Activated CD4-positive, alpha-beta T cell treated with anti-CD3 and anti-CD28 coated beads for 36 hours (primary cell): ENCODE measurements around the gene PLEKHG5. TPM values are rescaled to one million over a fixed set of nuclear protein-coding genes. Genes with fewer than 3 reads are reported as not detected.
A peak's percentile ranks its signal among the peaks of the same experiment; 100 is the strongest.

Experiments used
- ATAC-seq: fragments of 200-7000 bp; cut with Tn5 transposase; one replicate; pipeline ENCODE4 v1.10.0; 2021; ENCODE audit warnings: mild to moderate bottlenecking, moderate library complexity
- CTCF ChIA-PET: fragments of 350-600 bp; sonication (Branson Sonifier 250); formaldehyde crosslinking; loops from one replicate; lab custom pipeline; 2021; ENCODE audit warnings: antibody characterized with exemption; lab: Charles Lee
- POLR2A ChIA-PET: fragments of 350-600 bp; sonication (Branson Sonifier 250); formaldehyde crosslinking; loops from one replicate; lab custom pipeline; 2021; ENCODE audit warnings: antibody characterized with exemption, inconsistent platforms; lab: Charles Lee
- DNase-seq: peaks from one replicate; pipeline ENCODE4 v3.0.0-alpha.2; 2020
- H3K27ac Mint-ChIP-seq: one replicate; pipeline ENCODE4 v1.8.0; 2021; ENCODE audit warnings: mixed read lengths
- H3K27me3 Mint-ChIP-seq: one replicate; pipeline ENCODE4 v1.8.0; 2021; ENCODE audit warnings: mixed read lengths
- H3K36me3 Mint-ChIP-seq: one replicate; pipeline ENCODE4 v1.8.0; 2021; ENCODE audit warnings: low read depth, mixed read lengths
- H3K4me1 Mint-ChIP-seq: one replicate; pipeline ENCODE4 v1.8.0; 2021; ENCODE audit warnings: mixed read lengths
- H3K4me3 Mint-ChIP-seq: one replicate; pipeline ENCODE4 v1.8.0; 2021; ENCODE audit warnings: mild to moderate bottlenecking, moderate library complexity, mixed read lengths
- H3K9me3 Mint-ChIP-seq: one replicate; pipeline ENCODE4 v1.8.0; 2021; ENCODE audit warnings: low read depth, mixed read lengths
- intact Hi-C, 2 experiments: fragments of 100-400 bp; cut with DNase I in 1 of 2; cut with micrococcal nuclease in 1 of 2; formaldehyde crosslinking; loops; one replicate each; pipeline versions ENCODE4 v1.14.2 to v1.15.1; 2022 to 2024; cut with DNase I, micrococcal nuclease
- microRNA-seq: library from miRNA; unstranded; fragments of <30 nt; microRNA quantifications from one replicate; pipeline ENCODE4 v1.2.0, GENCODE V29; 2021; ENCODE audit warnings: borderline replicate concordance
- total RNA-seq, 2 experiments: library from RNA; stranded (reverse); gene quantifications; one replicate each; pipeline ENCODE4 v1.2.3, GENCODE V29; 2021

The PLEKHG5 gene
- total RNA-seq, 2 experiments from 2014 or later = 0.76 to 1.1 TPM

DNA sequence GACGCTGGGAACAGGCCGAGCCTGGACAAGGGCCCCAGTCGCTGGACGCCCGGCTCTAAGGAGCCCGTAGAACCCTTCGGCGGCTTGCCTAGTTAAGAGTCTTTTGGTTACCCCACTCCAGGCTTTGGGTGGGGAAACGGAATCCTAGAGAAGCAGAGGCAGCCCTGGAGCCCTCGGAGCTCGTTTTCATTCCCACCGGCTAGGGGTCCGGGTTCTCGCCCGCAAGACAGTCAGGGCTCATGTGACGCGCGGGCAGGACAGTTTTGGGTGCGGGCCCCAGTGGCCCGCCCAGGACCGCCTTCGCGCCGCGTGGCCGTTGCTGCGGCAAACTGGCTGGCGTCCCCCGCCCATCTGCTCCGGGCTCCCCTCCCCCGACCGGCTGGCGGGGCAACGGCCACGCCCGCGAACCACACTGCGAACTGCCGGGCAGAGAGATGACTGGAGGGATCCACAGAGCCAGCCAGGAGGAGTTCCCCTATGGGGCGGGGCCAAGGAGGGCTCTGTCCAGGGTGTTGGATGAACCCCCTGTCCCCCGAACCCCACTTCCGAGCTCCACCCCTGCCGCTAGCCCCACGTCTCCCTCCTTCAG, 70.9 kb downstream of the PLEKHG5 start:
- Mint-ChIP-seq H3K27ac (no peak overlapping the region), H3K27me3 (peaks cover 55% of the 10 kb centered on the region), H3K9me3 (no peaks in the 10 kb centered on the region), H3K36me3 (no peaks in the 10 kb centered on the region), H3K4me3 (no peak overlapping the region), H3K4me1 (peaks cover 12% of the 10 kb centered on the region)
- ATAC-seq (no peak), DNase-seq (no peak)
- ChIA-PET POLR2A (interaction anchor here (1.0 kb wide), 1 partner anchor 18 kb away, joined by 6 read pairs; no protein-coding TSS in a partner anchor), CTCF (interaction anchor here (0.6 to 6.6 kb wide), 10 partner anchors 11 to 188 kb away, joined by 3 to 55 read pairs (median 4); partner anchors contain the start of genes ACOT7 and HES3)
- intact Hi-C loops = loop anchor here in 1 of 2 experiments (5.0 kb wide), 1 partner anchor 173 kb away; no protein-coding TSS in a partner anchor

DNA sequence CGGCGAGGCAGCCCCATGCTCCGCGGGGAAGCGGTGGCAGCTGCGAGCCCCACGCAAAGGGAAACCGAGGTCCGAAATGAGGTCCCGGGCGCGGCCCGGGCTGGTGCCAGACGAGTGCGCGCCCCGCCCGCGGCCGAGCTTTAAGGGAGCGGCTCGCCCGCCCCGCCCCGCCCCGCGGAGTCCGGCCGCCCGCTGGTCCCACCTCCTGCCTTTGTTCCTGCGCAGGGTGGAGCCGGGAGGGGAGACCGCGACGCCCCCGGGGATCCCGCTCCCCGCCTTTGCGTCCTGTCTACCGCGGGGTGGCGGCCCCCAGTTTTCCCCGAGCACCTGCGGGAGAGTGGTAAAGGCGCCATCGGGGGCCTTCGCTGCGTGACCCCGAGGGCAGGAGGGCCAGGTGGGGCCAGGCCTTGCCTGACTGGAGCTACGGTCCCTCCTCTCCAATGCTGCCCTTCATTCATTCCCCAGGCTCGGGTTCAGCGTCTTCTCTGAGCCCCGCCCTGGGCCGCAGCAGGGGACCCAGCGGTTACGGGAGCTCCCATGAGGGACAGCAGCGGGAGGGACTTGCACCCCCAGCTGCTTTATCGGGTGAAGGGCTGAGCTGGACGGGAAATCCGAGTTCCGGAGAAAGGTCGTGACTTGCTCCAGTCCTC, 71.5 kb downstream of the PLEKHG5 start, which contains the start of gene HES2:
Gene HES2 (minus strand): TSS at position 116 of the 650 bp plus-strand sequence. CDS start 99 bp downstream, at position 17.
- Mint-ChIP-seq H3K9me3 (no peaks in the 10 kb centered on the region), H3K4me3 (no peak within 1 kb of the TSS), H3K4me1 (peaks cover 12% of the 10 kb centered on the region), H3K27me3 (peaks cover 57% of the 10 kb centered on the region), H3K27ac (no peak within 1 kb of the TSS), H3K36me3 (no peaks in the 10 kb centered on the region)
- POLR2A ChIA-PET = interaction anchor here (1.0 kb wide), 1 partner anchor 19 kb away, joined by 6 read pairs; no protein-coding TSS in a partner anchor
- CTCF ChIA-PET = interaction anchor here (0.6 to 6.6 kb wide), 6 partner anchors 17 to 175 kb away, joined by 3 to 55 read pairs (median 3); partner anchors contain the start of gene HES3
- DNase-seq = no peak
- intact Hi-C loops = loop anchor here in 1 of 2 experiments (5.0 kb wide), 1 partner anchor 173 kb away; no protein-coding TSS in a partner anchor
- ATAC-seq = no peak

DNA sequence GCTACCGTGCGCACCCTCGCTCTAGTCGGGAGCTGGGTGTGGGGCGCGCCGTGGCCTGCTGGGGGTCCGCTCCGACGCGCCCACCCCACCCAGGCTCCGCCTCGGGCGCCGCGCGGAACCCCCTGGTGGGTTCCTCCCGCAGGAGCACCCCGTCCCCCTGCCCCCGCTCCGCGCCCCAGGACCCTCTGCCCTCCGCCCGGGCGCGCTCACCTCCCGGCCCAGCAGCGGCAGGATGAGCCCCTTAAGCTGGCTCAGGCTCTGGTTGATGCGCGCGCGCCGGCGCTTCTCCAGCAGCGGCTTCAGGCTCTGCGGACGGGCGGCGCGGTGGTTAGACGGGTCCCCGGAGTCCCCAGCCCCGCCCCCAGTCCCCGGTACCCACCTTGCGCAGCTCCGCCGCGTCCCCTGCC, 72.1 kb downstream of the PLEKHG5 start:
- peak; percentile 30 for DNase-seq
- H3K9me3 Mint-ChIP-seq = no peaks in the 10 kb centered on the region
- ATAC-seq = no peak
- no peak overlapping the region for H3K27ac Mint-ChIP-seq
- intact Hi-C loops = no loop called here
- ChIA-PET CTCF (interaction anchor here (1.1 to 6.6 kb wide), 4 partner anchors 18 to 174 kb away, joined by 3 to 55 read pairs (median 19); partner anchors contain the start of gene HES3), POLR2A (interaction anchor here (1.0 kb wide), 1 partner anchor 20 kb away, joined by 6 read pairs; no protein-coding TSS in a partner anchor)
- peaks cover 18% of the 10 kb centered on the region for H3K4me1 Mint-ChIP-seq
- peaks cover 60% of the 10 kb centered on the region for H3K27me3 Mint-ChIP-seq
- no peak overlapping the region for H3K4me3 Mint-ChIP-seq
- H3K36me3 Mint-ChIP-seq = no peaks in the 10 kb centered on the region

- POLR2A ChIA-PET = no interaction called here
- H3K9me3 Mint-ChIP-seq = no peaks in the 10 kb centered on the region
- H3K36me3 Mint-ChIP-seq = no peaks in the 10 kb centered on the region
- peaks cover 59% of the 10 kb centered on the region for H3K27me3 Mint-ChIP-seq
- DNase-seq = no peak
- H3K4me1 Mint-ChIP-seq = peaks cover 15% of the 10 kb centered on the region
- intact Hi-C loops = no loop called here
- no peak overlapping the region for H3K27ac Mint-ChIP-seq
- ATAC-seq = no peak
- CTCF ChIA-PET = interaction anchor here (0.7 to 6.6 kb wide), 5 partner anchors 18 to 465 kb away, joined by 3 to 55 read pairs (median 3); partner anchors contain the start of gene HES3
- H3K4me3 Mint-ChIP-seq = no peak overlapping the region
Measured at GRCh38 chr1:6418668-6419396, 72.6 kb downstream of the PLEKHG5 start.

GRCh38 chr1:6417961-6418667, 73.4 kb downstream of the PLEKHG5 start:
- CTCF ChIA-PET = interaction anchor here (0.7 to 6.6 kb wide), 3 partner anchors 49 to 464 kb away, joined by 3 to 35 read pairs (median 3); partner anchors contain the start of gene HES3
- DNase-seq (no peak), ATAC-seq (no peak)
- H3K4me1 Mint-ChIP-seq = peaks cover 12% of the 10 kb centered on the region
- no peak overlapping the region for H3K4me3 Mint-ChIP-seq
- peaks cover 58% of the 10 kb centered on the region for H3K27me3 Mint-ChIP-seq
- H3K36me3 Mint-ChIP-seq = no peaks in the 10 kb centered on the region
- H3K27ac Mint-ChIP-seq = no peak overlapping the region
- POLR2A ChIA-PET = no interaction called here
- no peaks in the 10 kb centered on the region for H3K9me3 Mint-ChIP-seq
- intact Hi-C loops = no loop called here

Small RNA genes within 50 kb of the gene (microRNA-seq; reads per million reads assigned to microRNA genes)
- gene MIR4252 = not detected

Other genes starting within 250 kb of the PLEKHG5 start
- not detected for gene HES3, start 247.5 kb downstream of the PLEKHG5 start, total RNA-seq
- under 1 TPM; 0.16 to 0.25 TPM for gene GPR153, start 230.6 kb downstream of the PLEKHG5 start, total RNA-seq
- gene ACOT7, start 97.9 kb downstream of the PLEKHG5 start, total RNA-seq = 10 to 100 TPM; 93.8 to 99.2 TPM
- gene HES2, start 71.7 kb downstream of the PLEKHG5 start, total RNA-seq = under 1 TPM in 1 of 2 experiments, not detected in 1; 0.05 TPM
- gene ESPN, start 66.9 kb downstream of the PLEKHG5 start, total RNA-seq = under 1 TPM; 0.14 to 0.55 TPM
- gene TNFRSF25, start 25.5 kb downstream of the PLEKHG5 start, total RNA-seq = 10 to 100 TPM; 57.3 to 66.7 TPM
- 10 to 100 TPM; 37.4 to 44.7 TPM for gene NOL9, start 62.8 kb upstream of the PLEKHG5 start, total RNA-seq
- gene TAS1R1, start 63.6 kb upstream of the PLEKHG5 start, total RNA-seq = under 1 TPM in 1 of 2 experiments, not detected in 1; 0.07 TPM
- gene ZBTB48, start 88.3 kb upstream of the PLEKHG5 start, total RNA-seq = 10 to 100 TPM; 23.2 to 26.0 TPM
- gene KLHL21, start 111.2 kb upstream of the PLEKHG5 start, total RNA-seq = 10 to 100 TPM; 12.4 to 15.7 TPM
- gene PHF13, start 122.1 kb upstream of the PLEKHG5 start, total RNA-seq = 10 to 100 TPM; 13.2 to 13.6 TPM
- gene THAP3, start 133.2 kb upstream of the PLEKHG5 start, total RNA-seq = 10 to 100 TPM; 19.4 to 22.1 TPM
- 10 to 100 TPM; 53.2 to 62.0 TPM for gene DNAJC11, start 210.1 kb upstream of the PLEKHG5 start, total RNA-seq